K562 (cell line): ENCODE results near the gene KIAA0930. TPM values are rescaled to one million over a fixed set of nuclear protein-coding genes. Genes with fewer than 3 reads are reported as not detected.
A peak's percentile ranks its signal among the peaks of the same experiment; 100 is the strongest.

ENCODE experiments used
- ATAC-seq: fragments of 200-7000 bp; cut with Tn5 transposase; 3 replicates; pipeline ENCODE4 v1.9.1; 2020; ENCODE audit warnings: moderate library complexity
- BruUV-seq: library from RNA; stranded (reverse); fragments of 400-500 nt; replicated peaks from 2 replicates; lab custom pipeline; 2021; lab: Mats Ljungman, UMichigan
- CTCF ChIA-PET: fragments of 300-600 bp; formaldehyde crosslinking; extraction: SDS; loops from one replicate; lab custom pipeline; 2021; ENCODE audit warnings: low intra/inter-chr PET ratio; lab: Yijun Ruan, JAX
- POLR2A ChIA-PET: fragments of 300-600, 350-650 bp; sonication (Branson Sonifier 250); formaldehyde crosslinking; extraction: SDS; loops from one replicate; lab custom pipeline; 2021; ENCODE audit warnings: antibody characterized with exemption, inconsistent platforms; lab: Yijun Ruan, JAX
- DNase-seq, 4 experiments: peaks; one replicate each; pipeline versions ENCODE4 v3.0.0 to v3.0.0-alpha.2; 2011 to 2018; ENCODE audit warnings: low spot score in 3 of 4, mixed read lengths in 3 of 4; ENCODE audit errors: extremely low read depth in 1 of 4
- FAIRE-seq: peaks from 2 replicates; lab custom pipeline; 2011; peaks lifted over from hg19 to GRCh38; lab: Jason Lieb, UNC
- H2AFZ ChIP-seq: 2 replicates; pipeline ENCODE4 v1.6.0; 2011; ENCODE audit warnings: low read depth, low read length, control low read depth, inconsistent platforms
- H3K27ac ChIP-seq: fragments of 200-600 bp; 3 replicates; pipeline ENCODE4 v1.8.0; 2011; ENCODE audit warnings: low read depth, mild to moderate bottlenecking, control low read depth, inconsistent platforms, low read length, moderate library complexity, mixed read lengths; ENCODE audit errors: extremely low read depth
- H3K27me3 ChIP-seq, 2 experiments: fragments of 300-600 bp in 1 of 2; 2 replicates in 1 of 2; 3 replicates in 1 of 2; pipeline versions ENCODE4 v1.6.0 to v1.8.0; 2011; ENCODE audit warnings: inconsistent platforms in 2 of 2, low read length in 2 of 2, mild to moderate bottlenecking in 1 of 2, mixed read lengths in 1 of 2, moderate library complexity in 1 of 2; ENCODE audit not compliant: control insufficient read depth in 2 of 2, insufficient read depth in 2 of 2
- H3K36me3 ChIP-seq: fragments of 300-600 bp; 3 replicates; pipeline ENCODE4 v1.8.0; 2011; ENCODE audit warnings: mild to moderate bottlenecking, low read length, inconsistent platforms; ENCODE audit not compliant: control insufficient read depth, insufficient read depth
- H3K4me1 ChIP-seq, 2 experiments: fragments of 200-600 bp in 1 of 2; replicated peaks in 1 of 2; 2 replicates in 1 of 2; 3 replicates in 1 of 2; pipeline versions ENCODE4 v1.5.1 to v1.8.0; 2011; ENCODE audit warnings: inconsistent platforms in 2 of 2, low read length in 2 of 2, mild to moderate bottlenecking in 1 of 2, mixed read lengths in 1 of 2, moderate library complexity in 1 of 2; ENCODE audit not compliant: control insufficient read depth in 2 of 2, insufficient read depth in 2 of 2
- H3K4me2 ChIP-seq: 2 replicates; pipeline ENCODE4 v1.6.1; 2011; ENCODE audit warnings: low read length, control low read depth, inconsistent platforms, mixed read lengths; ENCODE audit not compliant: insufficient read depth
- H3K4me3 ChIP-seq: fragments of 200-600 bp; sonication (generic), shearing (Covaris generic); 2 replicates; pipeline ENCODE4 v1.5.1; 2016; ENCODE audit warnings: control low read depth, inconsistent platforms
- H3K79me2 ChIP-seq: fragments of 200-600 bp; 3 replicates; pipeline ENCODE4 v1.8.0; 2011; ENCODE audit warnings: low read length, inconsistent platforms; ENCODE audit not compliant: control insufficient read depth, insufficient read depth
- H3K9ac ChIP-seq, 2 experiments: 2 replicates each; pipeline versions ENCODE4 v1.6.0 to v1.6.1; 2011; ENCODE audit warnings: low read depth in 2 of 2, low read length in 2 of 2, control low read depth in 1 of 2, inconsistent platforms in 1 of 2, mild to moderate bottlenecking in 1 of 2, mixed read lengths in 1 of 2; ENCODE audit not compliant: insufficient read depth in 1 of 2
- H3K9me1 ChIP-seq: one replicate; pipeline ENCODE4 v1.6.0; 2011; ENCODE audit warnings: inconsistent platforms, mild to moderate bottlenecking, low read length, moderate library complexity; ENCODE audit not compliant: control insufficient read depth, insufficient read depth
- H3K9me3 ChIP-seq: replicated peaks from 2 replicates; pipeline ENCODE4 v1.5.1; 2011; ENCODE audit warnings: low read depth, low read length, inconsistent platforms; ENCODE audit not compliant: control insufficient read depth, insufficient read depth
- H4K20me1 ChIP-seq: replicated peaks from 2 replicates; pipeline ENCODE4 v1.6.1; 2011; ENCODE audit warnings: low read length, inconsistent platforms, mixed read lengths; ENCODE audit not compliant: control insufficient read depth, insufficient read depth
- FOXA3 ChIP-seq, 2 experiments: fragments of 450-650 bp in 1 of 2; sonication (generic) in 1 of 2; formaldehyde crosslinking; IDR thresholded peaks in 1 of 2; conservative IDR thresholded peaks in 1 of 2; 2 replicates each; pipeline versions ENCODE4 v1.4.0 to v1.8.0; 2020 to 2022; ENCODE audit warnings: mild to moderate bottlenecking in 2 of 2, missing genetic modification reagents in 1 of 2
- MCM7 ChIP-seq, 2 experiments: fragments of 450-650 bp; IDR thresholded peaks; 2 replicates each; pipeline ENCODE4 v1.6.1; 2016 to 2018
- NFXL1 ChIP-seq: fragments of 450-650 bp; formaldehyde crosslinking; IDR thresholded peaks from 2 replicates; pipeline ENCODE4 v1.4.0; 2021; ENCODE audit warnings: mild to moderate bottlenecking
- NRF1 ChIP-seq, 2 experiments: fragments of 450-650 bp; IDR thresholded peaks in 1 of 2; conservative IDR thresholded peaks in 1 of 2; 2 replicates each; pipeline ENCODE4 v1.6.1; 2014; ENCODE audit warnings: mild to moderate bottlenecking in 2 of 2
- PCBP2 ChIP-seq: fragments of 200-400 bp; formaldehyde crosslinking; IDR thresholded peaks from 2 replicates; pipeline ENCODE4 v1.6.1; 2018; ENCODE audit warnings: low read length, low read depth, mild to moderate bottlenecking, moderate library complexity; ENCODE audit not compliant: poor library complexity, severe bottlenecking
- TSHZ1 ChIP-seq: fragments of 250-450 bp; sonication (Bioruptor Pico); IDR thresholded peaks from 2 replicates; pipeline ENCODE4 v1.4.0; 2020; ENCODE audit warnings: mild to moderate bottlenecking, moderate library complexity
- XRCC3 ChIP-seq: fragments of 450-650 bp; IDR thresholded peaks from 2 replicates; pipeline ENCODE4 v1.6.1; 2017; ENCODE audit warnings: mild to moderate bottlenecking, moderate library complexity
- ZNF449 ChIP-seq: fragments of 250-450 bp; sonication (Bioruptor Pico); IDR thresholded peaks from 2 replicates; pipeline ENCODE4 v1.8.0; 2022; ENCODE audit warnings: moderate library complexity, mild to moderate bottlenecking, inconsistent platforms
- WGBS: fragments of 100-300 bp; shearing (Covaris generic); methylation state at CpG from one replicate; pipeline ENCODE4 v1.1.6; 2016; ENCODE audit warnings: low coverage, mixed read lengths; ENCODE audit not compliant: insufficient coverage; ENCODE audit errors: missing lambda C conversion rate; 5-methylcytosine and 5-hydroxymethylcytosine counted together
- in situ Hi-C: fragments of 300-500 bp; cut with MboI; formaldehyde crosslinking; loops from 4 replicates; pipeline ENCODE4 v1.15.0; 2018; ENCODE audit warnings: inconsistent platforms, mixed read lengths
- intact Hi-C: fragments of 100-400 bp; cut with micrococcal nuclease; formaldehyde crosslinking; loops from 2 replicates; pipeline ENCODE4 v1.14.2; 2022
- polyA plus RNA-seq, 8 experiments: library from polyadenylated mRNA; depleted of rRNA in 4 of 8; stranded (reverse) in 5 of 8; unstranded in 3 of 8; fragments of >200 nt; fragmentation: Nextera tagmentation in 2 of 8; fragmentation: Illumina TruSeq in 1 of 8; extraction: Ambion mirVana in 2 of 8; extraction: Trizol in 1 of 8; gene quantifications; 2 replicates each; pipeline versions ENCODE4 v1.2.1 to v1.2.3, GENCODE V29; 2011 to 2014; ENCODE audit warnings: inconsistent platforms in 1 of 8, missing spikeins in 1 of 8
- total RNA-seq, 7 experiments: library from RNA; depleted of rRNA in 6 of 7; stranded (reverse); fragments of >200 nt in 6 of 7; fragmentation: Illumina TruSeq in 2 of 7; extraction: Trizol in 2 of 7; gene quantifications; 2 replicates each; pipeline versions ENCODE4 v1.2.1 to v1.2.3, GENCODE V29; 2011 to 2021; ENCODE audit warnings: low replicate concordance in 1 of 7

The KIAA0930 gene
- total and polyA plus RNA-seq, 9 of the 15 experiments (the other 6 are each of a cell fraction or from before 2014, with no cell fraction given) = 0.24 to 12.1 (median 6.4) TPM

- 64% methylated on average over 18 of the region's 24 CpGs for WGBS
- no TSS peak for BruUV-seq
Measured at GRCh38 chr22:45207981-45208664, 32.6 kb downstream of the KIAA0930 start.

More at GRCh38 chr22:45207981-45208664, 32.6 kb downstream of the KIAA0930 start:
- Histone ChIP-seq H4K20me1 (peaks cover 11% of the 10 kb centered on the region; the same call in 1 of the 2 replicates), H3K4me2 (no peak overlapping the region), H3K4me3 (no peak overlapping the region), H2AFZ (no peak overlapping the region), H3K79me2 (no peaks in the 10 kb centered on the region), H3K9me1 (no peaks in the 10 kb centered on the region), H3K27me3 (peaks cover 0 to 5% of the 10 kb centered on the region in 2 experiments; a peak in 2 of 5 replicates), H3K9ac (no peak overlapping the region), H3K9me3 (no peaks in the 10 kb centered on the region), H3K4me1 (peaks cover 0 to 24% of the 10 kb centered on the region in 2 experiments; a peak in 2 of 5 replicates), H3K27ac (no peak overlapping the region), H3K36me3 (no peaks in the 10 kb centered on the region)
- ChIA-PET CTCF (interaction anchor here (0.6 kb wide), 2 partner anchors 38 to 1036 kb away, joined by 3 to 4 read pairs; no protein-coding TSS in a partner anchor), POLR2A (interaction anchor here (0.7 kb wide), 1 partner anchor 12 kb away, joined by 3 read pairs; no protein-coding TSS in a partner anchor)
- intact Hi-C loops (loop anchor here (10.0 kb wide), 1 partner anchor 103 kb away; no protein-coding TSS in a partner anchor), in situ Hi-C loops (no loop called here)
- DNase-seq (no peak), ATAC-seq (no peak), FAIRE-seq (no peak)
- TF ChIP-seq FOXA3 (CRISPR knock-in tag; conservative IDR thresholded peaks at IDR 0.05 in 1 of 2, IDR thresholded peaks at IDR 0.05 in 1 of 2) (peak in 1 of 2 experiments; percentile 78; a peak in 1 of 4 replicates), PCBP2 (no peak), XRCC3 (no peak), TSHZ1 (CRISPR knock-in tag) (no peak), ZNF449 (no peak), NRF1 (conservative IDR thresholded peaks at IDR 0.05 in 1 of 2, IDR thresholded peaks at IDR 0.05 in 1 of 2) (no peak), NFXL1 (CRISPR knock-in tag) (no peak), MCM7 (IDR thresholded peaks at IDR 0.05) (no peak)
